ENCODE data around the gene GEMIN5.

The GEMIN5 gene

GRCh38 chr5:154857530-154858296 is 80.3 kb downstream of the GEMIN5 start:
- peak; percentile 66 to 85 for DNase-seq (ENCODE audit: extremely low read depth in 1 of 2, low read depth in 1 of 2)

- no peak for DNase-seq (ENCODE audit: extremely low read depth in 1 of 2, low read depth in 1 of 2)
These were observed 86.7 kb downstream of the GEMIN5 start for GRCh38 chr5:154851351-154851750.

- no peak for DNase-seq (ENCODE audit: extremely low read depth in 1 of 2, low read depth in 1 of 2)
These were observed 87.6 kb downstream of the GEMIN5 start, which contains the start of gene FAXDC2 for GRCh38 chr5:154850255-154851062. TSS of gene FAXDC2 (minus strand) at chr5:154850603. CDS start at chr5:154838178, 12,425 bp downstream.

- no peak for DNase-seq (ENCODE audit: extremely low read depth in 1 of 2, low read depth in 1 of 2)
These were observed 88.2 kb downstream of the GEMIN5 start for GRCh38 chr5:154849791-154850201.

- no peak for DNase-seq (ENCODE audit: extremely low read depth in 1 of 2, low read depth in 1 of 2)
These were observed 88.7 kb downstream of the GEMIN5 start for GRCh38 chr5:154849264-154849785.

- no peak for DNase-seq (ENCODE audit: extremely low read depth in 1 of 2, low read depth in 1 of 2)
These were observed 93.2 kb downstream of the GEMIN5 start for GRCh38 chr5:154844809-154845208.

- no peak for DNase-seq (ENCODE audit: extremely low read depth in 1 of 2, low read depth in 1 of 2)
These were observed 95.1 kb downstream of the GEMIN5 start for GRCh38 chr5:154842689-154843530.

GRCh38 chr5:154841273-154841661 is 96.7 kb downstream of the GEMIN5 start:
- DNase-seq (ENCODE audit: extremely low read depth in 1 of 2, low read depth in 1 of 2): no peak

- no peak for DNase-seq (ENCODE audit: extremely low read depth in 1 of 2, low read depth in 1 of 2)
These were observed 97.4 kb downstream of the GEMIN5 start for GRCh38 chr5:154840435-154841272.
